BJ (cell line): ENCODE measurements around the gene CORO2B. TPM values are rescaled to one million over a fixed set of nuclear protein-coding genes. Genes with fewer than 3 reads are reported as not detected.

ENCODE experiments used
- CTCF ChIA-PET: fragments of 350-600 bp; formaldehyde crosslinking; extraction: SDS; loops from one replicate; lab custom pipeline; 2021; ENCODE audit warnings: antibody characterized with exemption, inconsistent platforms; lab: Yijun Ruan, JAX
- POLR2A ChIA-PET: fragments of 300-600 bp; sonication (Branson Sonifier 250); formaldehyde crosslinking; extraction: SDS; loops from one replicate; lab custom pipeline; 2021; ENCODE audit warnings: antibody characterized with exemption; lab: Charles Lee
- DNase-seq: peaks from one replicate; pipeline ENCODE4 v3.0.0-alpha.2; 2011; ENCODE audit warnings: low read depth
- H3K27me3 ChIP-seq: 2 replicates; pipeline ENCODE4 v1.6.0; 2011; ENCODE audit warnings: low read length; ENCODE audit not compliant: control insufficient read depth, insufficient read depth
- H3K36me3 ChIP-seq: 2 replicates; pipeline ENCODE4 v1.5.1; 2011; ENCODE audit warnings: low read length; ENCODE audit not compliant: control insufficient read depth, insufficient read depth
- H3K4me3 ChIP-seq: 2 replicates; pipeline ENCODE4 v1.5.1; 2011; ENCODE audit warnings: low read depth, mild to moderate bottlenecking, control low read depth, low read length
- CTCF ChIP-seq: IDR thresholded peaks from 2 replicates; pipeline ENCODE4 v1.5.1; 2011; ENCODE audit warnings: low read depth, mild to moderate bottlenecking, control low read depth, inconsistent platforms, low read length, moderate library complexity; ENCODE audit not compliant: insufficient read depth
- polyA plus RNA-seq: library from polyadenylated mRNA; depleted of rRNA; stranded (reverse); fragments of >200 nt; gene quantifications from 2 replicates; pipeline ENCODE4 v1.2.3, GENCODE V29; 2011

CORO2B gene
- polyA plus RNA-seq, 1 experiment = 7.7 TPM

- ChIA-PET CTCF (interaction anchor here (1.0 to 4.2 kb wide), 5 partner anchors 12 to 106 kb away, joined by 3 to 30 read pairs (median 5); no protein-coding TSS in a partner anchor), POLR2A (no interaction called here)
- no peak for TF ChIP-seq CTCF
- Histone ChIP-seq H3K4me3 (no peak overlapping the region), H3K36me3 (no peaks in the 10 kb centered on the region), H3K27me3 (peaks cover 14% of the 10 kb centered on the region)
- DNase-seq = no peak
Observed at GRCh38 chr15:68572921-68573320, 5.9 kb upstream of the CORO2B start.

- CTCF ChIA-PET = interaction anchor here (0.8 to 4.2 kb wide), 6 partner anchors 10 to 105 kb away, joined by 3 to 30 read pairs (median 4); no protein-coding TSS in a partner anchor
- no peak for DNase-seq
- no peaks in the 10 kb centered on the region for H3K36me3 ChIP-seq
Observed at GRCh38 chr15:68574046-68574445, 4.7 kb upstream of the CORO2B start.

GRCh38 chr15:68574629-68575028 is 4.2 kb upstream of the CORO2B start:
- no peak for DNase-seq
- CTCF ChIA-PET = interaction anchor here (0.6 to 4.2 kb wide), 5 partner anchors 10 to 1818 kb away, joined by 3 to 30 read pairs (median 6); no protein-coding TSS in a partner anchor
- Histone ChIP-seq H3K4me3 (no peak overlapping the region), H3K27me3 (peaks cover 13% of the 10 kb centered on the region), H3K36me3 (no peaks in the 10 kb centered on the region)
- no peak for TF ChIP-seq CTCF
- POLR2A ChIA-PET = no interaction called here

More at GRCh38 chr15:68574046-68574445, 4.7 kb upstream of the CORO2B start:
- no peak for TF ChIP-seq CTCF
- peaks cover 14% of the 10 kb centered on the region for H3K27me3 ChIP-seq
- H3K4me3 ChIP-seq = no peak overlapping the region
- POLR2A ChIA-PET = no interaction called here

GRCh38 chr15:68576235-68576892 is 2.4 kb upstream of the CORO2B start:
- POLR2A ChIA-PET = no interaction called here
- H3K27me3 ChIP-seq = peaks cover 9% of the 10 kb centered on the region
- H3K36me3 ChIP-seq = no peaks in the 10 kb centered on the region
- no peak overlapping the region for H3K4me3 ChIP-seq
- DNase-seq = no peak
- no peak for TF ChIP-seq CTCF
- CTCF ChIA-PET = interaction anchor here (0.8 to 2.8 kb wide), 5 partner anchors 14 to 234 kb away, joined by 3 to 16 read pairs (median 6); no protein-coding TSS in a partner anchor

- H3K27me3 ChIP-seq = peaks cover 8% of the 10 kb centered on the region
- DNase-seq = no peak
- ChIA-PET CTCF (interaction anchor here (0.8 to 2.8 kb wide), 5 partner anchors 18 to 97 kb away, joined by 3 to 16 read pairs (median 4); no protein-coding TSS in a partner anchor), POLR2A (no interaction called here)
- H3K4me3 ChIP-seq = peak overlapping the region; percentile 50
- peak; percentile 51 for TF ChIP-seq CTCF
- H3K36me3 ChIP-seq = no peaks in the 10 kb centered on the region
Observed at GRCh38 chr15:68578175-68578979, 416 bp upstream of the CORO2B start.
